ENCODE data around the gene MYO6. TPM values are rescaled to one million over a fixed set of nuclear protein-coding genes. Genes with fewer than 3 reads are reported as not detected.

The MYO6 gene
- total RNA-seq, 2 experiments from 2014 or later: not detected

DNA sequence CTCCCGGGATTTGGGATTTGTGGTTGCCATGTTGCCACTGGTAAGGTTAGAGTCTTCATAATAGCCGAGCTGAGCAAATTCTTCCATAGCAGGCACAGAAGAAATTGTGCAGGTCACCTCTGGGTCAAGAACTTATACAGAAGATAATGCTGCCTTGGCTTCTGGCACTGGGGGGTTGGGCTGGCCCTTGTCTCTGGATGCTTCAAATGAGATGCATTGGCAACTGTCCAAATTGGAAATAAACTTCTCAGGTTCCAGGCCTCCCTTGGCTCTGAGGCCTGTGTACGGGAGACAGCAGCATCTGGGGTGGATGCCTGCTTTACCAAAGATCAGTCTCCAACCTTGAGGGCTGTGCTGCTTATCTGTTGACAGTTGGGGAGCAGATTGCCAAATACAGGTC, 26.2 kb downstream of the MYO6 start:
- no TSS peak for BruUV-seq (replicated peaks)
- no peak overlapping the region for H2AFZ ChIP-seq (ENCODE audit: low read length)

DNA sequence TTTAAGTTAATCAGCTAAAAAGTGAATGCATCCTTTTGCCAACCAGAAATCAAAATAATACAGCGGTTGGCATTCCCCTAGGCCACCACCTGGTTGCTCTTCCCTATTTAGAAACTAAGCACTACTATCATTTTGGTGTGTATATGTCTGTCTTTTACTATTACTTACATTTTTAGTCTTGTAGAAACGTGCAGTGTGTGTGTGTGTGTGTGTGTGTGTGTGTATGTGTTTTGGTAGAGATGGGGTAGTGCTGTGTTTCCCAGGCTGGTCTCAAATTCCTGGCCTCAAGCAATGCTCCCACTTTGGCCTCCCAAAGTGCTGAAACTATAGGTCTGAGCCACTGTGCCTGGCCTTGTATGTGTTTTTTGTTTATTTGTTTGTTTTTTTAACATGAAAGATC, 27.4 kb downstream of the MYO6 start:
- no peaks in the 10 kb centered on the region for H3K79me2 ChIP-seq (ENCODE audit: insufficient read depth, low read depth, low read length)
- H3K9me2 ChIP-seq (ENCODE audit: insufficient read depth, low read length): no peaks in the 10 kb centered on the region
- no peak for DNase-seq (ENCODE audit: low spot score)
- H3K27ac ChIP-seq (ENCODE audit: low read depth, low read length, poor library complexity, severe bottlenecking): no peak overlapping the region
- intact Hi-C loops (cut with micrococcal nuclease; ENCODE audit: unreplicated experiment): no loop called here
- BruUV-seq (replicated peaks): no TSS peak
- ChIA-PET CTCF (ENCODE audit: unreplicated experiment) (interaction anchor here (0.6 kb wide), 1 partner anchor 19 kb away, joined by 3 read pairs; no protein-coding TSS in a partner anchor), POLR2A (interaction anchor here (0.6 to 0.7 kb wide), 4 partner anchors 50 to 215 kb away, joined by 3 to 5 read pairs (median 3); no protein-coding TSS in a partner anchor)
- H3K4me2 ChIP-seq (ENCODE audit: low read length): no peak overlapping the region
- TF ChIP-seq EZH2phosphoT487 (IDR thresholded peaks at IDR 0.05; ENCODE audit: borderline replicate concordance, low read depth, low read length): no peak
- H3K36me3 ChIP-seq (ENCODE audit: insufficient read depth, low read length): no peaks in the 10 kb centered on the region
- H4K20me1 ChIP-seq (ENCODE audit: insufficient read depth, low read length): no peaks in the 10 kb centered on the region
- H3K9me3 ChIP-seq (ENCODE audit: low read length): no peaks in the 10 kb centered on the region
- no peak overlapping the region for H3K4me3 ChIP-seq (ENCODE audit: low read depth, low read length, poor library complexity, severe bottlenecking)
- no peaks in the 10 kb centered on the region for H3K4me1 ChIP-seq (ENCODE audit: insufficient read depth, low read length, poor library complexity, severe bottlenecking)
- H2AFZ ChIP-seq (ENCODE audit: low read length): no peak overlapping the region

More for the DNA sequence above, 26.2 kb downstream of the MYO6 start:
- no peak for DNase-seq (ENCODE audit: low spot score)
- Histone ChIP-seq H3K27ac (ENCODE audit: low read depth, low read length, poor library complexity, severe bottlenecking) (no peak overlapping the region), H3K36me3 (ENCODE audit: insufficient read depth, low read length) (no peaks in the 10 kb centered on the region), H3K79me2 (ENCODE audit: insufficient read depth, low read depth, low read length) (no peaks in the 10 kb centered on the region), H3K4me1 (ENCODE audit: insufficient read depth, low read length, poor library complexity, severe bottlenecking) (no peaks in the 10 kb centered on the region), H3K4me3 (ENCODE audit: low read depth, low read length, poor library complexity, severe bottlenecking) (no peak overlapping the region), H4K20me1 (ENCODE audit: insufficient read depth, low read length) (no peaks in the 10 kb centered on the region), H3K9me3 (ENCODE audit: low read length) (no peaks in the 10 kb centered on the region), H3K4me2 (ENCODE audit: low read length) (no peak overlapping the region), H3K9me2 (ENCODE audit: insufficient read depth, low read length) (no peaks in the 10 kb centered on the region)
- intact Hi-C loops (cut with micrococcal nuclease; ENCODE audit: unreplicated experiment): no loop called here
- ChIA-PET POLR2A (no interaction called here), CTCF (ENCODE audit: unreplicated experiment) (no interaction called here)
- no peak for TF ChIP-seq EZH2phosphoT487 (IDR thresholded peaks at IDR 0.05; ENCODE audit: borderline replicate concordance, low read depth, low read length)
- TF ChIP-seq, protein P1, sequence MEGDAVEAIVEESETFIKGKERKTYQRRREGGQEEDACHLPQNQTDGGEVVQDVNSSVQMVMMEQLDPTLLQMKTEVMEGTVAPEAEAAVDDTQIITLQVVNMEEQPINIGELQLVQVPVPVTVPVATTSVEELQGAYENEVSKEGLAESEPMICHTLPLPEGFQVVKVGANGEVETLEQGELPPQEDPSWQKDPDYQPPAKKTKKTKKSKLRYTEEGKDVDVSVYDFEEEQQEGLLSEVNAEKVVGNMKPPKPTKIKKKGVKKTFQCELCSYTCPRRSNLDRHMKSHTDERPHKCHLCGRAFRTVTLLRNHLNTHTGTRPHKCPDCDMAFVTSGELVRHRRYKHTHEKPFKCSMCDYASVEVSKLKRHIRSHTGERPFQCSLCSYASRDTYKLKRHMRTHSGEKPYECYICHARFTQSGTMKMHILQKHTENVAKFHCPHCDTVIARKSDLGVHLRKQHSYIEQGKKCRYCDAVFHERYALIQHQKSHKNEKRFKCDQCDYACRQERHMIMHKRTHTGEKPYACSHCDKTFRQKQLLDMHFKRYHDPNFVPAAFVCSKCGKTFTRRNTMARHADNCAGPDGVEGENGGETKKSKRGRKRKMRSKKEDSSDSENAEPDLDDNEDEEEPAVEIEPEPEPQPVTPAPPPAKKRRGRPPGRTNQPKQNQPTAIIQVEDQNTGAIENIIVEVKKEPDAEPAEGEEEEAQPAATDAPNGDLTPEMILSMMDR (conservative IDR thresholded peaks at IDR 0.05; ENCODE audit: low read length): no peak

DNA sequence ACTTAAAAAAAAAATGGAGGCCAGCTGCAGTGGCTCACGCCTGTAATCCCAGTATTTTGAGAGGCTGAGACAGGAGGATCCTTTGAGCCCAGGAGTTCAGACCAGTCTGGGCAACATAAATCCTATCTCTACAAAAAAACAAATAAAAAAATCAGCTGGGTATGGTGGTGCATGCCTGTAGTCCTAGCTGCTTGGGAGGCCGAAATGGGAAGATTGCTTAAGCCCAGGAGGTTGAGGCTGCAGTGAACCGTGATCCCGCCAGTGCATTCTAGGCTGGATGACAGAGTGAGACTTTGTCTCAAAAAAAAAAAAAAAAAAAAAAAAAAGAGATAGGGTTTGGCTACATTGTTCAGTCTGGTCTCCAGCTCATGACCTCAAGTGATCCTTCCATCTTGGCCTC, 29.7 kb downstream of the MYO6 start:
- POLR2A ChIA-PET: no interaction called here
- BruUV-seq (replicated peaks): no TSS peak
- TF ChIP-seq EZH2phosphoT487 (IDR thresholded peaks at IDR 0.05; ENCODE audit: borderline replicate concordance, low read depth, low read length): no peak
- TF ChIP-seq, protein P1 (conservative IDR thresholded peaks at IDR 0.05; ENCODE audit: low read length): no peak
- no peaks in the 10 kb centered on the region for H3K9me2 ChIP-seq (ENCODE audit: insufficient read depth, low read length)
- intact Hi-C loops (cut with micrococcal nuclease; ENCODE audit: unreplicated experiment): no loop called here
- no peaks in the 10 kb centered on the region for H3K36me3 ChIP-seq (ENCODE audit: insufficient read depth, low read length)
- no peak overlapping the region for H3K4me3 ChIP-seq (ENCODE audit: low read depth, low read length, poor library complexity, severe bottlenecking)
- DNase-seq (ENCODE audit: low spot score): no peak
- no peaks in the 10 kb centered on the region for H3K4me1 ChIP-seq (ENCODE audit: insufficient read depth, low read length, poor library complexity, severe bottlenecking)
- CTCF ChIA-PET (ENCODE audit: unreplicated experiment): no interaction called here
- no peaks in the 10 kb centered on the region for H4K20me1 ChIP-seq (ENCODE audit: insufficient read depth, low read length)
- H3K79me2 ChIP-seq (ENCODE audit: insufficient read depth, low read depth, low read length): no peaks in the 10 kb centered on the region
- H2AFZ ChIP-seq (ENCODE audit: low read length): no peak overlapping the region
- H3K9me3 ChIP-seq (ENCODE audit: low read length): no peaks in the 10 kb centered on the region
- H3K27ac ChIP-seq (ENCODE audit: low read depth, low read length, poor library complexity, severe bottlenecking): no peak overlapping the region
- H3K4me2 ChIP-seq (ENCODE audit: low read length): no peak overlapping the region

All from OCI-LY7 (cell line).